Measurements from ENCODE around the gene NRAP. TPM values are rescaled to one million over a fixed set of nuclear protein-coding genes. Genes with fewer than 3 reads are reported as not detected.

NRAP gene
- total RNA-seq, 4 donors from 2014 or later, result not detected

DNA sequence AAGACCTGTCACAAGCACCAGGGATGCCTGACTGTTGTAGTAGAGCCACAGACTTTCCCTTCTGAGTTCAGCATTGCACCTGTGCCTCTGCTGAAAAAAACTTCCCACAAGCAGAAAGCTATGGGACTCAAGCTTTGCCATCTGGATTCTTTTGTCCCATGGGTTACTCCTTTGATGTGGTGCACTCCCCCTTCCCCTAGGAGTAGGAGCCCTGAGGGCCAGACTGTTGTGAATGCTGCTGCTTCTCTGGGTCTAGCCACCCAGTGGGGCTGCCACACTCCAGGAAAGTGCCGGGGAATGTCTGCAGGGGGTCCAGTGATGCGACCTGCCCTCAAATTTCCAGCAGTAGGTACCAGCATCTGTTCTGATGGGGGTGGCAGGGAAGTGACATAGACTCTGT, 27.5 kb upstream of the NRAP start:
- intact Hi-C loops (cut with DNase I), result no loop called here
- DNase-seq, result no peak
- Histone ChIP-seq H3K9me3 (no peaks in the 10 kb centered on the region), H3K36me3 (no peaks in the 10 kb centered on the region), H3K27ac (no peak overlapping the region), H3K27me3 (no peaks in the 10 kb centered on the region), H3K4me1 (no peaks in the 10 kb centered on the region), H3K4me3 (replicated peaks in 1 of 3) (no peak overlapping the region)
- TF ChIP-seq POLR2A (IDR thresholded peaks at IDR 0.05), result no peak
- TF ChIP-seq, protein P1, sequence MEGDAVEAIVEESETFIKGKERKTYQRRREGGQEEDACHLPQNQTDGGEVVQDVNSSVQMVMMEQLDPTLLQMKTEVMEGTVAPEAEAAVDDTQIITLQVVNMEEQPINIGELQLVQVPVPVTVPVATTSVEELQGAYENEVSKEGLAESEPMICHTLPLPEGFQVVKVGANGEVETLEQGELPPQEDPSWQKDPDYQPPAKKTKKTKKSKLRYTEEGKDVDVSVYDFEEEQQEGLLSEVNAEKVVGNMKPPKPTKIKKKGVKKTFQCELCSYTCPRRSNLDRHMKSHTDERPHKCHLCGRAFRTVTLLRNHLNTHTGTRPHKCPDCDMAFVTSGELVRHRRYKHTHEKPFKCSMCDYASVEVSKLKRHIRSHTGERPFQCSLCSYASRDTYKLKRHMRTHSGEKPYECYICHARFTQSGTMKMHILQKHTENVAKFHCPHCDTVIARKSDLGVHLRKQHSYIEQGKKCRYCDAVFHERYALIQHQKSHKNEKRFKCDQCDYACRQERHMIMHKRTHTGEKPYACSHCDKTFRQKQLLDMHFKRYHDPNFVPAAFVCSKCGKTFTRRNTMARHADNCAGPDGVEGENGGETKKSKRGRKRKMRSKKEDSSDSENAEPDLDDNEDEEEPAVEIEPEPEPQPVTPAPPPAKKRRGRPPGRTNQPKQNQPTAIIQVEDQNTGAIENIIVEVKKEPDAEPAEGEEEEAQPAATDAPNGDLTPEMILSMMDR (IDR thresholded peaks at IDR 0.05), result no peak
- WGBS, 2 donors, result 80 to 100% methylated on average over 1 to 2 of the region's 2 CpGs

- intact Hi-C loops (cut with DNase I), result no loop called here
- TF ChIP-seq POLR2A (IDR thresholded peaks at IDR 0.05), result no peak
- TF ChIP-seq, protein P1 (IDR thresholded peaks at IDR 0.05), result no peak
- no peak overlapping the region for H3K27ac ChIP-seq
- no peak overlapping the region for H3K4me3 ChIP-seq (replicated peaks in 1 of 3)
- DNase-seq, result no peak
- no peaks in the 10 kb centered on the region for H3K27me3 ChIP-seq
- WGBS, 2 donors, result 64 to 65% methylated on average over 3 of the region's 3 CpGs
- H3K36me3 ChIP-seq, result no peaks in the 10 kb centered on the region
- no peaks in the 10 kb centered on the region for H3K4me1 ChIP-seq
- no peaks in the 10 kb centered on the region for H3K9me3 ChIP-seq
Measured at GRCh38 chr10:113690749-113691148, 26.9 kb upstream of the NRAP start.

DNA sequence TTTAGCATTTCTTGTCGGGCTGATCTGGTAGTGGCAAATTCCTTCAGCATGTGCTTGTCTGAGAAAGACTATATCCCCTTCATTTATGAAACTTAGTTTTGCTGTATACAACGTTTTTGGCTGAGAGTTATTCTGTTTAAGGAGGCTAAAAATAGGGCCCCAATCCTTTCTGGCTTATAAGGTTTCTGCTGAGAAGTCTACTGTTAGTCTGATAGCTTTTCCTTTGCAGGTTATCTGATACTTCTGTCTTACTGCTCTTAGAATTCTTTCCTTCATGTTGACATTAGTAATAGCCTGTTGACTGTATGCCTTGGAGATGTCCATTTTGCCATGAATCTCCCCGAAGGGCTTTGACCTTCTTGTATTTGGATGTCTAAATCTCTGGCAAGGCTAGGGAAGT, 25.7 kb upstream of the NRAP start:
- no peak overlapping the region for H3K4me3 ChIP-seq (replicated peaks in 1 of 3)
- intact Hi-C loops (cut with DNase I), result no loop called here
- H3K36me3 ChIP-seq, result no peaks in the 10 kb centered on the region
- WGBS, 2 donors, result 72% methylated on average over 3 of the region's 3 CpGs
- no peak for DNase-seq
- no peak overlapping the region for H3K27ac ChIP-seq
- H3K27me3 ChIP-seq, result no peaks in the 10 kb centered on the region
- no peak for TF ChIP-seq POLR2A (IDR thresholded peaks at IDR 0.05)
- TF ChIP-seq, protein P1 (IDR thresholded peaks at IDR 0.05), result no peak
- no peaks in the 10 kb centered on the region for H3K4me1 ChIP-seq
- no peaks in the 10 kb centered on the region for H3K9me3 ChIP-seq

DNA sequence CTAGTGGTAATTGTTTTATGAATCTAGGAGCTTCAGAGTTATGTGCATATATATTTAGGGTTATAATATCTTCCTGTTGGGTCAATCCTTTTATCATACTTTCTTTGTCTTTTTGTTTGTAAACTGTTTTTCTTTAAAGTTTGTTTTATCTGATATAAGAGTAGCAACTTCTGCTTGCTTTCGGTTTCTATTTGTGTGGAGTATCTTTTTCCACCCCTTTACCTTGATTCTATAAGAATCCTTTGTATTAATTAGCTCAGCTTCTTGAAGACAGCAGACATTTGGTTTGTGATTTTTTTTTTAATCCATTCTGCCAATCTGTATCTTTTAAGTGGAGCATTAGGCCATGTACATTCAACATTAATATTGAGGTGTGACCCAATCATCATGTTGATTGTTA, 25.2 kb upstream of the NRAP start:
- H3K4me1 ChIP-seq, result no peaks in the 10 kb centered on the region
- H3K27me3 ChIP-seq, result no peaks in the 10 kb centered on the region
- WGBS, 2 donors, result 68 to 87% methylated on average over 1 of the region's 1 CpG
- no peak for DNase-seq
- no peak overlapping the region for H3K27ac ChIP-seq
- intact Hi-C loops (cut with DNase I), result no loop called here
- TF ChIP-seq, protein P1 (IDR thresholded peaks at IDR 0.05), result no peak
- no peak for TF ChIP-seq POLR2A (IDR thresholded peaks at IDR 0.05)
- H3K4me3 ChIP-seq (replicated peaks in 1 of 3), result no peak overlapping the region
- H3K9me3 ChIP-seq, result no peaks in the 10 kb centered on the region
- H3K36me3 ChIP-seq, result no peaks in the 10 kb centered on the region

- Histone ChIP-seq H3K27ac (no peak overlapping the region), H3K4me1 (no peaks in the 10 kb centered on the region), H3K9me3 (no peaks in the 10 kb centered on the region), H3K36me3 (no peaks in the 10 kb centered on the region), H3K4me3 (replicated peaks in 1 of 3) (no peak overlapping the region), H3K27me3 (no peaks in the 10 kb centered on the region)
- intact Hi-C loops (cut with DNase I), result no loop called here
- no peak for DNase-seq
- 93 to 98% methylated on average over 4 of the region's 4 CpGs for WGBS, 2 donors
- TF ChIP-seq POLR2A (IDR thresholded peaks at IDR 0.05), result no peak
- TF ChIP-seq, protein P1 (IDR thresholded peaks at IDR 0.05), result no peak
Measured at GRCh38 chr10:113687037-113687436, 23.2 kb upstream of the NRAP start.

Data from thyroid gland (tissue), 4 donors.